ENCODE measurements around the gene AAK1.
"Not testable (repeated sequence)": the region's sequence is repeated elsewhere in the genome, so short reads cannot be mapped to it uniquely, and the experiment has no call there.

The AAK1 gene

GRCh38 chr2:69659349-69659748 is 15.8 kb upstream of the AAK1 start:
- DNase-seq: no peak

GRCh38 chr2:69652206-69652605 is 8.7 kb upstream of the AAK1 start:
- no peak for DNase-seq

- DNase-seq: not testable (repeated sequence)
These were observed 3.7 kb upstream of the AAK1 start for GRCh38 chr2:69647196-69647595.

- DNase-seq: no peak
These were observed 3.2 kb upstream of the AAK1 start for GRCh38 chr2:69646714-69647113.

GRCh38 chr2:69645921-69646320 is 2.4 kb upstream of the AAK1 start:
- DNase-seq: peak in 1 of 2 donors; percentile 55

GRCh38 chr2:69645031-69645431 is 1.5 kb upstream of the AAK1 start:
- peak; percentile 32 to 67 for DNase-seq

- no peak for DNase-seq
These were observed 1.0 kb upstream of the AAK1 start for GRCh38 chr2:69644506-69644979.

GRCh38 chr2:69642709-69643601 is 584 bp downstream of the AAK1 start:
- DNase-seq: peak; percentile 48 to 51

GRCh38 chr2:69641887-69642708 is 1.4 kb downstream of the AAK1 start:
- no peak for DNase-seq

GRCh38 chr2:69641471-69641870 is 2.1 kb downstream of the AAK1 start:
- DNase-seq: no peak

- no peak for DNase-seq
These were observed 4.3 kb downstream of the AAK1 start for GRCh38 chr2:69639266-69639665.

GRCh38 chr2:69638630-69639029 is 4.9 kb downstream of the AAK1 start:
- DNase-seq: no peak

- DNase-seq: no peak
These were observed 5.6 kb downstream of the AAK1 start for GRCh38 chr2:69637923-69638322.

GRCh38 chr2:69636395-69636794 is 7.1 kb downstream of the AAK1 start:
- DNase-seq: no peak

- no peak for DNase-seq
These were observed 8.1 kb downstream of the AAK1 start for GRCh38 chr2:69635432-69635831.

- no peak for DNase-seq
These were observed 9.2 kb downstream of the AAK1 start for GRCh38 chr2:69634196-69634821.

- no peak for DNase-seq
These were observed 12.1 kb downstream of the AAK1 start for GRCh38 chr2:69631402-69631801.

- no peak for DNase-seq
These were observed 13.5 kb downstream of the AAK1 start for GRCh38 chr2:69629921-69630608.

GRCh38 chr2:69628325-69629021 is 15.1 kb downstream of the AAK1 start:
- no peak for DNase-seq

GRCh38 chr2:69625078-69625795 is 18.3 kb downstream of the AAK1 start:
- no peak for DNase-seq

GRCh38 chr2:69624611-69625010 is 18.9 kb downstream of the AAK1 start:
- no peak for DNase-seq

Measured in CD4-positive, alpha-beta T cell treated with Interferon alpha-2 for 1 hour (primary cell).